Mesothelial cell of epicardium (in vitro differentiated cells): Measurements from ENCODE around the gene SMAD6. TPM values are rescaled to one million over a fixed set of nuclear protein-coding genes. Genes with fewer than 3 reads are reported as not detected.
"Not testable (repeated sequence)": the region's sequence is repeated elsewhere in the genome, so short reads cannot be mapped to it uniquely, and the experiment has no call there.

Experiments
- DNase-seq, 2 experiments: peaks; one replicate each; pipeline ENCODE4 v3.0.0; 2021; ENCODE audit warnings: low spot score in 2 of 2; ENCODE audit not compliant: unreplicated experiment in 2 of 2
- H3K27ac Mint-ChIP-seq: 2 replicates; pipeline ENCODE4 v1.8.0; 2021; ENCODE audit warnings: mixed read lengths
- H3K27me3 Mint-ChIP-seq: 2 replicates; pipeline ENCODE4 v1.8.0; 2021; ENCODE audit warnings: low read depth, mixed read lengths
- H3K36me3 Mint-ChIP-seq: 2 replicates; pipeline ENCODE4 v1.8.0; 2021; ENCODE audit warnings: mixed read lengths
- H3K4me1 Mint-ChIP-seq: 2 replicates; pipeline ENCODE4 v1.8.0; 2021; ENCODE audit warnings: mixed read lengths
- H3K4me3 Mint-ChIP-seq: 2 replicates; pipeline ENCODE4 v1.8.0; 2021; ENCODE audit warnings: mild to moderate bottlenecking, moderate library complexity, mixed read lengths
- H3K9me3 Mint-ChIP-seq: 2 replicates; pipeline ENCODE4 v1.8.0; 2021; ENCODE audit warnings: mixed read lengths
- CTCF ChIP-seq: fragments of 200-600 bp; sonication (generic); IDR thresholded peaks from one replicate; pipeline ENCODE4 v1.5.0; 2021; ENCODE audit warnings: antibody characterized with exemption; ENCODE audit not compliant: unreplicated experiment
- total RNA-seq: library from RNA; stranded (reverse); gene quantifications from 3 replicates; pipeline ENCODE4 v1.2.1, GENCODE V29; 2021

Gene SMAD6
- total RNA-seq, 1 donor from 2014 or later, result 176 TPM

DNA sequence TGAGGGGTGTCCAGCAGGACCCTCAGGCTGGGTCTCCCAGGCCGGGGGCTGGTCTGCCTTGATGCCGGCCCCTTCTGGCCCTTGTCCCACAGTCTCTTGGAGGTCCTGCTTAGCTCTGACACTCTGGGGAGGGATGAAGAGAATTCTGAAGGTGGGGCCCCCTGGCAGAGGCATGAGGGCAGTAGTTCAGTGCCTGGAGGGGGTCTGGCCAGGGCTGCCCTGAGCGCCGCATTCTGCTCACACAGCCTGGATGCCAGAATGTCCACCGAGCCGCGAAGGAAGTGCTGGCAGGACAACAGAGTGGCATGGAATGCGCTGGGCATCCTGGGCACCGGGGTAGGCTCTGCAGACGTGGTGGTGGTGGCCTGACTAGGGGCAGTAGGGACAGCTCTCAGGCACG is 55.5 kb downstream of the SMAD6 start:
- peaks cover 23% of the 10 kb centered on the region for H3K36me3 Mint-ChIP-seq
- no peak for DNase-seq
- no peak for TF ChIP-seq CTCF
- no peak overlapping the region for H3K4me3 Mint-ChIP-seq
- H3K4me1 Mint-ChIP-seq, result peaks cover 69% of the 10 kb centered on the region
- H3K9me3 Mint-ChIP-seq, result peaks cover 6% of the 10 kb centered on the region
- H3K27me3 Mint-ChIP-seq, result no peaks in the 10 kb centered on the region
- H3K27ac Mint-ChIP-seq, result peak overlapping the region; percentile 93

DNA sequence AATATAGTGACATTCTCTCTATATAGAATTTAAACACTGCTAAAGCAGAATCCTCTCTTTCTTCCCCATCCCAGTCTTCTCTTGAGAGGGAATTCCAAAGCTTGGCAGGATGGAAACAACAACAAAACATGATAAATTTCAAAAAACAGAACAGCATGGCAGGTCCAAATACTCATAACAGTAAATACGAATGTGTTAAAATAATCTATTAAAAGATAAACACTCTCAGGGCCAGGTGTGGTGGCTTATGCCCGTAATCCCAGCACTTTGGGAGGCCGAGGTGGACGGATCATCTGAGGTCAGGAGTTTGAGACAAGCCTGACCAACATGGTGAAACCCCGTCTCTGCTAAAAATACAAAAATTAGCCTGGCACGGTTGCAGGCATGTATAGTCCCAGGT is 56.2 kb downstream of the SMAD6 start:
- Mint-ChIP-seq H3K27ac (peak overlapping the region; percentile 93), H3K4me1 (peaks cover 75% of the 10 kb centered on the region), H3K36me3 (peaks cover 23% of the 10 kb centered on the region)
- H3K27me3 Mint-ChIP-seq, H3K4me3 Mint-ChIP-seq, H3K9me3 Mint-ChIP-seq, DNase-seq: not testable (repeated sequence)

DNA sequence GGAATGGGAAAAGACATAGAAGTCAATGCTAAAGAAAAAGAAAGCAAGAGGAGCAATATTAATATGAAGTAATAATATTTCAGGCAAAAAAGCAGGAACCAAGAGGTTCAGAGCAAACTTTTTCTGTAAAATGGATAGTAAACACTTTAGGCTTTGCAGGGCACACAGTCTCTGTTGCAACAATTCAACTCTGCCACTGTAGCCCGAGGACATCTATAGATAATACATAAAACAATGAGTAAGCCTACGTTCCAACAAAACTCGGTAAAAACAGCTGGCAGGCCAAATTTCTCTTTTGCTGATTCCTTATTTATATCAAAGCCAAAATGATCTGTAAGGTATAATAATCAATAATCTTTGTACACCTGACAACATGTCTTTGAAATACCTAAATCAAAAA is 56.8 kb downstream of the SMAD6 start:
- no peak for TF ChIP-seq CTCF
- no peaks in the 10 kb centered on the region for H3K27me3 Mint-ChIP-seq
- H3K4me1 Mint-ChIP-seq, result peaks cover 82% of the 10 kb centered on the region
- peaks cover 6% of the 10 kb centered on the region for H3K9me3 Mint-ChIP-seq
- H3K36me3 Mint-ChIP-seq, result peaks cover 19% of the 10 kb centered on the region
- peak overlapping the region; percentile 93 for H3K27ac Mint-ChIP-seq
- H3K4me3 Mint-ChIP-seq, result no peak overlapping the region
- no peak for DNase-seq

- Mint-ChIP-seq H3K4me1 (peaks cover 90% of the 10 kb centered on the region), H3K9me3 (peaks cover under 1% of the 10 kb centered on the region), H3K27me3 (no peaks in the 10 kb centered on the region), H3K36me3 (peaks cover 4% of the 10 kb centered on the region), H3K27ac (peak overlapping the region; percentile 98), H3K4me3 (no peak overlapping the region)
- TF ChIP-seq CTCF, result no peak
- no peak for DNase-seq
Measured at GRCh38 chr15:66760097-66760967, 58.3 kb downstream of the SMAD6 start.

GRCh38 chr15:66760968-66761725 is 59.1 kb downstream of the SMAD6 start:
- H3K36me3 Mint-ChIP-seq, result peaks cover 3% of the 10 kb centered on the region
- no peaks in the 10 kb centered on the region for H3K9me3 Mint-ChIP-seq
- no peaks in the 10 kb centered on the region for H3K27me3 Mint-ChIP-seq
- no peak for DNase-seq
- H3K27ac Mint-ChIP-seq, result peak overlapping the region; percentile 98
- peak overlapping the region; percentile 38 for H3K4me3 Mint-ChIP-seq
- peaks cover 97% of the 10 kb centered on the region for H3K4me1 Mint-ChIP-seq
- TF ChIP-seq CTCF, result no peak
